ENCODE results near the gene PAX2.

- no peak for TF ChIP-seq EZH2 (IDR thresholded peaks at IDR 0.05; ENCODE audit: insufficient read depth, poor library complexity, severe bottlenecking)
- no peak for TF ChIP-seq EZH2phosphoT487 (IDR thresholded peaks at IDR 0.05; ENCODE audit: insufficient read depth, low read depth)
Observed at GRCh38 chr10:100836891-100837290, 91.5 kb downstream of the PAX2 start.
